DMS114 treated with DMSO at 0.1 percent for 48 hours (cell line): ENCODE measurements around the gene HHEX.

Experiments
- DNase-seq: peaks from one replicate; lab custom pipeline; 2025; ENCODE audit not compliant: unreplicated experiment; lab: John Stamatoyannopoulos, UW

Gene HHEX

GRCh38 chr10:92692697-92693533, 3.2 kb downstream of the HHEX start:
- DNase-seq = no peak

GRCh38 chr10:92693534-92693893, 3.8 kb downstream of the HHEX start:
- DNase-seq = no peak

- DNase-seq = no peak
These were observed 6.2 kb downstream of the HHEX start for GRCh38 chr10:92695679-92696605.

GRCh38 chr10:92696606-92697383, 7.0 kb downstream of the HHEX start:
- no peak for DNase-seq

- no peak for DNase-seq
These were observed 8.1 kb downstream of the HHEX start for GRCh38 chr10:92697663-92698511.

- DNase-seq = no peak
These were observed 9.4 kb downstream of the HHEX start for GRCh38 chr10:92699193-92699517.

- peak; percentile 45 for DNase-seq
These were observed 10.0 kb downstream of the HHEX start for GRCh38 chr10:92699518-92700381.

GRCh38 chr10:92702301-92702916, 12.7 kb downstream of the HHEX start:
- DNase-seq = no peak

- DNase-seq = no peak
These were observed 22.5 kb downstream of the HHEX start for GRCh38 chr10:92712016-92712889.

GRCh38 chr10:92714152-92714845, 24.5 kb downstream of the HHEX start:
- DNase-seq = no peak

- DNase-seq = no peak
These were observed 25.1 kb downstream of the HHEX start for GRCh38 chr10:92714872-92715271.

GRCh38 chr10:92719991-92720830, 30.5 kb downstream of the HHEX start:
- no peak for DNase-seq

- DNase-seq = no peak
These were observed 31.0 kb downstream of the HHEX start for GRCh38 chr10:92720831-92721165.

- no peak for DNase-seq
These were observed 32.6 kb downstream of the HHEX start for GRCh38 chr10:92722349-92722748.

- no peak for DNase-seq
These were observed 37.4 kb downstream of the HHEX start for GRCh38 chr10:92727141-92727540.

- no peak for DNase-seq
These were observed 37.8 kb downstream of the HHEX start for GRCh38 chr10:92727550-92727949.

- DNase-seq = no peak
These were observed 40.1 kb downstream of the HHEX start for GRCh38 chr10:92729886-92730285.
